ENCODE data around the gene PISD. TPM values are rescaled to one million over a fixed set of nuclear protein-coding genes. Genes with fewer than 3 reads are reported as not detected.
A peak's percentile ranks its signal among the peaks of the same experiment; 100 is the strongest.
"Not testable (repeated sequence)": the region's sequence is repeated elsewhere in the genome, so short reads cannot be mapped to it uniquely, and the experiment has no call there.

The PISD gene
- total RNA-seq, 4 donors from 2014 or later = 21.8 to 205 (median 42.2) TPM

DNA sequence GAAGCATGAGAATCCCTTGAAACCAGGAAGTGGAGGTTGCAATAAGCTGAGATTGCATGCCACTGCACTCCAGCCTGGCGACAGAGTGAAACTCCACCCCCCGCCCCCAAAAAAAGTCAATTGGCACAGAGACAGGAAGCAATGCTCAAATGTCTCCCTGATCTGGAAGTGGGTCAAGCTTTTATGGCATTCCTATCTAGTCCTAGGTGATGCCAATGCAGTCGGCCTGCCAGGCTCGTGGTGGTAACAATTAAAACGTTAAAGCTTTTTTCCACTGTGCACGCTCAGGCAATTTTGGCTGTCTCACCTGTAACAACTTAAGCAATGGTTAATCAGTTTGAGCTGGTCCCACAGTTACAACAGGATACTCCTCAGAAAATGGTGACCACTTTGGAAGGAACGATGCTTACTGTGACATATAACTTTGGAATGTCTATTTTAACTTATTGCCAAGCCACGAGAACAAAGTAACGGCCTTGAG is 18.9 kb upstream of the PISD start:
- intact Hi-C loops (cut with DNase I; ENCODE audit: low total_unique reads) = no loop called here
- DNase-seq = no peak
- H3K36me3 ChIP-seq = no peaks in the 10 kb centered on the region
- H3K4me3 ChIP-seq = no peak overlapping the region
- no peaks in the 10 kb centered on the region for H3K9me3 ChIP-seq
- peaks cover 0 to 10% of the 10 kb centered on the region in 2 donors for H3K4me1 ChIP-seq
- peak overlapping the region; percentile 2 to 3 for H3K27ac ChIP-seq
- TF ChIP-seq POLR2A (IDR thresholded peaks at IDR 0.05) = no peak
- TF ChIP-seq, protein P1, sequence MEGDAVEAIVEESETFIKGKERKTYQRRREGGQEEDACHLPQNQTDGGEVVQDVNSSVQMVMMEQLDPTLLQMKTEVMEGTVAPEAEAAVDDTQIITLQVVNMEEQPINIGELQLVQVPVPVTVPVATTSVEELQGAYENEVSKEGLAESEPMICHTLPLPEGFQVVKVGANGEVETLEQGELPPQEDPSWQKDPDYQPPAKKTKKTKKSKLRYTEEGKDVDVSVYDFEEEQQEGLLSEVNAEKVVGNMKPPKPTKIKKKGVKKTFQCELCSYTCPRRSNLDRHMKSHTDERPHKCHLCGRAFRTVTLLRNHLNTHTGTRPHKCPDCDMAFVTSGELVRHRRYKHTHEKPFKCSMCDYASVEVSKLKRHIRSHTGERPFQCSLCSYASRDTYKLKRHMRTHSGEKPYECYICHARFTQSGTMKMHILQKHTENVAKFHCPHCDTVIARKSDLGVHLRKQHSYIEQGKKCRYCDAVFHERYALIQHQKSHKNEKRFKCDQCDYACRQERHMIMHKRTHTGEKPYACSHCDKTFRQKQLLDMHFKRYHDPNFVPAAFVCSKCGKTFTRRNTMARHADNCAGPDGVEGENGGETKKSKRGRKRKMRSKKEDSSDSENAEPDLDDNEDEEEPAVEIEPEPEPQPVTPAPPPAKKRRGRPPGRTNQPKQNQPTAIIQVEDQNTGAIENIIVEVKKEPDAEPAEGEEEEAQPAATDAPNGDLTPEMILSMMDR (IDR thresholded peaks at IDR 0.05) = no peak
- H3K27me3 ChIP-seq = no peaks in the 10 kb centered on the region

DNA sequence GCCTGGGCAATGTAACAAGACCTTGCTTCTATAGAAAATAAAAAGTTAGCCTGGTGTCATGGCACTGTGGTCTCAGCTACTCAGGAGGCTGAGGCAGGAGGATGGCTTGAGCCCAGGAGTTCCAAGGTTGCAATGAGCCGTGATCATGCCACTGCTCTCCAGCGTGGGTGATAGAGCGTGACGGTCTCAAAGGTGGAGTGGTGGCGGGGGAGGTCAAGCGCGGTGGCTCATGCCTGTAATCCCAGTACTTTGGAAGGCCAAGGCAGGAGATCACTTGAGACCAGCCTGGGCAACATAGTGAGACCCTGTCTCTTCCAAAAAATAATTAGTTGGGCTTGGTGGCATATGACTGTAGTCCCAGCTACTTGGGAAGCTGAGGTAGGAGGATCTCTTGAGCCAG is 16.7 kb upstream of the PISD start:
- TF ChIP-seq POLR2A (IDR thresholded peaks at IDR 0.05) = no peak
- TF ChIP-seq, protein P1 (IDR thresholded peaks at IDR 0.05) = no peak
- peaks cover 0 to 10% of the 10 kb centered on the region in 2 donors for H3K4me1 ChIP-seq
- no peak overlapping the region for H3K27ac ChIP-seq
- H3K9me3 ChIP-seq = no peaks in the 10 kb centered on the region
- no peak overlapping the region for H3K4me3 ChIP-seq
- no peaks in the 10 kb centered on the region for H3K27me3 ChIP-seq
- H3K36me3 ChIP-seq = no peaks in the 10 kb centered on the region
- intact Hi-C loops (cut with DNase I; ENCODE audit: low total_unique reads) = no loop called here
- no peak for DNase-seq

DNA sequence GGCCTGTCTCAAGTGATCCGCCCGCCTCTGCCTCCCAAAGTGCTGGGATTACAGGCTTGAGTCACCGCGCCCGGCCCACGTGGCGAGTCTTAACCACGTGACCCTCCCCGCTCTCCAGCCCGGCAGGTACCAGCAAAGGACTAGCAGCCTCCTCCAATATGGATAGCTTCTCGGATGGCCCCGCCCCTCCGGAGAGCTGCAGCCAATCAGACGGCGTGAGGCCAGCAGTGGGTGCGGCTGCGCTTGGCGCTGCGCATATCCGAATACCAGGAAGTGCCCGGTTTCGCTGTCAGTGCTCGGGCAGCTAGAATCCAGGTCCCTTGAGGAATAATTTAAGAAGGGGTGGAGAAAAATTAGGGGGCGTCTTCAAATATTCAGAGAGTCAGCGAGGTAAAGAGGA is 14.7 kb upstream of the PISD start:
- peak; percentile 91 for DNase-seq
- no peaks in the 10 kb centered on the region for H3K36me3 ChIP-seq
- H3K27me3 ChIP-seq = no peaks in the 10 kb centered on the region
- peak in 1 of 2 donors; percentile 26 for TF ChIP-seq POLR2A (IDR thresholded peaks at IDR 0.05)
- TF ChIP-seq, protein P1 (IDR thresholded peaks at IDR 0.05) = no peak
- peaks cover 0 to 10% of the 10 kb centered on the region in 2 donors for H3K4me1 ChIP-seq
- peak overlapping the region; percentile 30 to 45 for H3K4me3 ChIP-seq
- intact Hi-C loops (cut with DNase I; ENCODE audit: low total_unique reads) = no loop called here
- H3K27ac ChIP-seq = peak overlapping the region; percentile 44 to 52
- no peaks in the 10 kb centered on the region for H3K9me3 ChIP-seq

DNA sequence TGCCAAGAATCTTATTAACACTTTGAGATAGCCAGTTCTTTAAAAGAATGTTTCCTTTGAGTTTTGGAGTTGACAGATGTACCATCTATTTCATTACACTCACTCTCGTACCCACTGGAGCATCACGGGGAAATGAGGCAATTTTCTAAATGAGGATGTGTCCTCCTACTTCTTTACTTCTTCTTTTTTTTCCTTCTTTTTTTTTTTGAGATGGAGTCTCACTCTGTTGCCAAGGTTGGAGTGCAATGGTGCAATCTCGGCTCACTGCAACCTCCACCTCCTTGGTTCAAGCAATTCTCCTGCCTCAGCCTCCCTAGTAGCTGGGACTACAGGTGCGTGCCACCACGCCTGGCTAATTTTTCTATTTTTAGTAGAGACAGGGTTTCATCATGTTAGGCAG is 12.2 kb upstream of the PISD start:
- H3K27ac ChIP-seq; H3K4me1 ChIP-seq; H3K27me3 ChIP-seq; DNase-seq; H3K4me3 ChIP-seq; H3K36me3 ChIP-seq; H3K9me3 ChIP-seq; intact Hi-C loops (cut with DNase I; ENCODE audit: low total_unique reads): not testable (repeated sequence)

DNA sequence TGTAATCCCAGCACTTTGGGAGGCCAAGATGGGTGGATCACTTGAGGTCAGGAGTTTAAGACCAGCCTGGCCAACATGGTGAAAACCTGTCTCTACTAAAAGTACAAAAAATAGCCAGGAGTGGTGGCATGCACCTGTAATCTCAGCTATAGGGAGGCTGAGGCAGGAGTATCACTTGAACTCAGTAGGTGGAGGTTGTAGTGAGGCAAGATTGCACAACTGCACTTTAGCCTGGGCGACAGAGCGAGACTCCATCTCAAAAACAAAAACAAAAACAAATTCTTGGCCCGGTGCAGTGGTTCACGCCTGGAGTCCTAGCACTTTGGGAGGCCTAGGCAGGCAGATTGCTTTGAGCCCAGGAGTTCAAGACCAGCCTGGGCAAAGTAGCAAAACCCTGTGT is 6.8 kb upstream of the PISD start:
- H3K36me3 ChIP-seq; H3K27ac ChIP-seq; H3K4me1 ChIP-seq; H3K27me3 ChIP-seq; DNase-seq; H3K4me3 ChIP-seq; intact Hi-C loops (cut with DNase I; ENCODE audit: low total_unique reads); H3K9me3 ChIP-seq: not testable (repeated sequence)

DNA sequence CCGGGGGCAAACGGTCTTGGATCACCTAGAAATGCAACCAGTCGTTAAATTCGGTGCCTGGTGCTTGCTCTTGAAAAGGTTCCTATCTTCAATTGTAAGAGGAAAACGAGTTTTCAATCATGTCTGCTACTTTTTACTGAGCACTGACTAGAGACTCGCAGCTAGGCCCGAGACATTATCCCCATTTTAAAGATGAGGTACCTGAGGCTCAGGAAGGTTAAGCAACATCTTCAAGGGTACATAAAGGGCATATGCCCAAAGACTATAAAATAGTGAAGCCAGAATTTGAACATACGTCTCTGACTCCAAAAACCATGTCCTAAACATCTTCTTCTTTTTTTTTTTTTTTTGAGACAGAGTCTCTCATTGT is 638 bp upstream of the PISD start:
- Histone ChIP-seq H3K4me3 (peak overlapping the region; percentile 89 to 97), H3K9me3 (no peaks in the 10 kb centered on the region), H3K27me3 (no peaks in the 10 kb centered on the region), H3K36me3 (no peaks in the 10 kb centered on the region), H3K27ac (peak overlapping the region in 1 of 2 donors; percentile 75), H3K4me1 (no peaks in the 10 kb centered on the region)
- TF ChIP-seq POLR2A (IDR thresholded peaks at IDR 0.05) = no peak
- TF ChIP-seq, protein P1 (IDR thresholded peaks at IDR 0.05) = no peak
- no peak for DNase-seq
- intact Hi-C loops (cut with DNase I; ENCODE audit: low total_unique reads) = no loop called here

DNA sequence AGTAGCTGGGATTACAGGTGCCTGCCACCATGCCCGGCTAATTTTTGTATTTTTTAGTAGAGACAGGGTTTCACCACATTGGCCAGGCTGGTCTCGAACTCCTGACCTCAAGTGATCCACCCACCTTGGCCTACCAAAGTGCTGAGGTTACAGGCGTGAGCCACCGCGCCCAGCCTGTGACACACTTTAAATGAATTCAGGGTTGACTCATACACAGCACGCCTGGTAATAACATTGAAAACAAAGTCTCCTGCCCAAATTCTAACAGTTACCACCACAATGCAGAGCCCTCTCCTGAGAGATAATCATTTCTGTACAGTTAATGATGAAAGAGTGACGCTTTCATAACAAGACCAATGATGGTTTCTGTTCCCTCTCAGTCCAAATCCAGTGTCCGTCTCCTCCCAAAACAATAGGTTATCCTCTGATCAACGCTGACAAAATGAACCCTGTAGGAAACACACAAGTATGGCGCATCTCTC is 1.1 kb downstream of the PISD start:
- H3K4me1 ChIP-seq; DNase-seq; H3K27ac ChIP-seq; H3K9me3 ChIP-seq; intact Hi-C loops (cut with DNase I; ENCODE audit: low total_unique reads); H3K36me3 ChIP-seq; H3K27me3 ChIP-seq: not testable (repeated sequence)
- peak overlapping the region; percentile 89 to 97 for H3K4me3 ChIP-seq

All from uterus (tissue), 4 donors.